ENCODE results near the gene AFG1L.

DNA sequence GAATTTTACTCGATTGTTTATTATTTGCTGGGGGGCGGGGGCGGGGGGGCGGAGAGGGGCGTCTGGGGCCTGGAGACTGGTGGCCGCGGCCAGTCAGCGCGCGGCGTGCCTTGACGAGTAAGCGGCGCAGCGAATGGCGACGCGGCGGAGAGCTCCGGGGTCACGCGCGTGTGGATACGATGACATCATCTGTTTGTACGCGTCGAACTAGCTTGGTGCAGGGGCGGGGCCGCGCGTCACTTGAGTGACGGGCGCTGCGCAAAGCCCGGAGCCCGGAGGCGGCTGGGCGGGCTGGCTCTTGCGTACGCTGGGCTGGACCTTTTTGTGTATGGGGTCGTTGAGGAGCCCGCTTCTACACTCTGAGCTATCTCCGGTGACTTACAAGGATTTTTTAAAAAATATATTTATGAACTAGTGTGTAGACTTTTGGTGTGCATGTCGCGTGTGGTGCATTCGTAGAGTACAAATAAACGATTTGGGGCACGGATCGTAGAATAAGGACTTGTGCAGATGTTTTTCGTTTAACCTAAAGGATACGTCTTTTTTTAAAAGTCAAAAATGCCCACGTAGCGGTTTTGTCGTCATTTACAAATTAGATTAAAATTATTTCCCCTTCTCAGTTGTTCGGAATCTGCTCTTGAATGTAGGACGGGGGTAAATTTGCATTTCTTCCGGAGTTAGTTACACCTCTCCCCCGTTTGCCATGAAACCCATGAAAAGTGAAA is 263.7 kb downstream of the AFG1L start:
- TF ChIP-seq POLR2A (IDR thresholded peaks at IDR 0.05; ENCODE audit: low read depth, low read length) (no peak), POLR2AphosphoS5 (IDR thresholded peaks at IDR 0.05; ENCODE audit: low read depth, low read length) (no peak), TAF1 (IDR thresholded peaks at IDR 0.05; ENCODE audit: low read depth, low read length) (no peak), PAX5 (IDR thresholded peaks at IDR 0.05; ENCODE audit: insufficient read depth, low read length, severe bottlenecking) (no peak), SPI1 (IDR thresholded peaks at IDR 0.05; ENCODE audit: low read depth, low read length) (no peak), POU2F2 (IDR thresholded peaks at IDR 0.05; ENCODE audit: low read depth, low read length) (0 out of 2 replicates have a peak, but pooled peaks have one; percentile 26)

Measured in GM12891 (cell line).